ENCODE data around the gene TOR1AIP1.
A peak's percentile ranks its signal among the peaks of the same experiment; 100 is the strongest.

TOR1AIP1 gene

GRCh38 chr1:179879797-179880196 is 2.3 kb upstream of the TOR1AIP1 start:
- no peak for FAIRE-seq
- DNase-seq (ENCODE audit: low spot score), result no peak

- FAIRE-seq (no peak), DNase-seq (ENCODE audit: low spot score) (peak; percentile 73)
Measured at GRCh38 chr1:179881642-179882252, 338 bp upstream of the TOR1AIP1 start.

- DNase-seq (ENCODE audit: low spot score) (no peak), FAIRE-seq (no peak)
Measured at GRCh38 chr1:179883040-179883744, 1.1 kb downstream of the TOR1AIP1 start.

GRCh38 chr1:179883745-179884138 is 1.7 kb downstream of the TOR1AIP1 start:
- FAIRE-seq, result no peak
- DNase-seq (ENCODE audit: low spot score), result peak; percentile 45

- FAIRE-seq, result no peak
- DNase-seq (ENCODE audit: low spot score), result no peak
Measured at GRCh38 chr1:179888071-179888470, 6.0 kb downstream of the TOR1AIP1 start.

- FAIRE-seq, result no peak
- DNase-seq (ENCODE audit: low spot score), result no peak
Measured at GRCh38 chr1:179889589-179889988, 7.5 kb downstream of the TOR1AIP1 start.

- DNase-seq (ENCODE audit: low spot score), result no peak
- FAIRE-seq, result no peak
Measured at GRCh38 chr1:179910934-179911333, 28.8 kb downstream of the TOR1AIP1 start.

- FAIRE-seq, result no peak
Measured at GRCh38 chr1:179911812-179912211, 29.7 kb downstream of the TOR1AIP1 start.

GRCh38 chr1:179917601-179918429 is 35.7 kb downstream of the TOR1AIP1 start:
- FAIRE-seq (no peak), DNase-seq (ENCODE audit: low spot score) (no peak)

More at GRCh38 chr1:179911812-179912211, 29.7 kb downstream of the TOR1AIP1 start:
- DNase-seq (ENCODE audit: low spot score), result no peak

GRCh38 chr1:179921472-179921871 is 39.4 kb downstream of the TOR1AIP1 start:
- DNase-seq (ENCODE audit: low spot score) (no peak), FAIRE-seq (no peak)

- FAIRE-seq, result no peak
- no peak for DNase-seq (ENCODE audit: low spot score)
Measured at GRCh38 chr1:179921981-179922872, 40.1 kb downstream of the TOR1AIP1 start.

- DNase-seq (ENCODE audit: low spot score) (no peak), FAIRE-seq (no peak)
Measured at GRCh38 chr1:179923029-179923428, 40.9 kb downstream of the TOR1AIP1 start.

GRCh38 chr1:179924268-179924667 is 42.2 kb downstream of the TOR1AIP1 start:
- FAIRE-seq (no peak), DNase-seq (ENCODE audit: low spot score) (no peak)

- no peak for DNase-seq (ENCODE audit: low spot score)
- FAIRE-seq, result no peak
Measured at GRCh38 chr1:179925302-179925701, 43.2 kb downstream of the TOR1AIP1 start.

GRCh38 chr1:179925922-179926849 is 44.1 kb downstream of the TOR1AIP1 start:
- DNase-seq (ENCODE audit: low spot score) (no peak), FAIRE-seq (no peak)

- DNase-seq (ENCODE audit: low spot score) (no peak), FAIRE-seq (no peak)
Measured at GRCh38 chr1:179926850-179927205, 44.7 kb downstream of the TOR1AIP1 start.

GRCh38 chr1:179929955-179930798 is 48.1 kb downstream of the TOR1AIP1 start:
- FAIRE-seq (no peak), DNase-seq (ENCODE audit: low spot score) (no peak)

- no peak for FAIRE-seq
- no peak for DNase-seq (ENCODE audit: low spot score)
Measured at GRCh38 chr1:179930867-179931266, 48.8 kb downstream of the TOR1AIP1 start.

GRCh38 chr1:179933219-179933618 is 51.1 kb downstream of the TOR1AIP1 start:
- no peak for FAIRE-seq
- DNase-seq (ENCODE audit: low spot score), result no peak

Measured in RCC 7860 (cell line).